Lower lobe of right lung (tissue), 2 donors: ENCODE data around the gene ARFGEF3. TPM values are rescaled to one million over a fixed set of nuclear protein-coding genes. Genes with fewer than 3 reads are reported as not detected.

Experiments used
- ATAC-seq, 2 donors: fragments of 200-7000 bp; cut with Tn5 transposase; one replicate each; pipeline ENCODE4 v1.9.1; 2020 to 2022; ENCODE audit warnings: mild to moderate bottlenecking in 2 of 2, moderate library complexity in 2 of 2
- DNase-seq: peaks from one replicate; pipeline ENCODE4 v3.0.0-alpha.2; 2020
- H3K27ac ChIP-seq: fragments of 200-600 bp; one replicate; pipeline ENCODE4 v1.8.0; 2022
- H3K27me3 ChIP-seq: fragments of 200-600 bp; one replicate; pipeline ENCODE4 v1.8.0; 2022; ENCODE audit warnings: low read depth
- H3K36me3 ChIP-seq: fragments of 200-600 bp; one replicate; pipeline ENCODE4 v1.8.0; 2022; ENCODE audit warnings: mild to moderate bottlenecking
- H3K4me1 ChIP-seq: fragments of 200-600 bp; one replicate; pipeline ENCODE4 v1.8.0; 2022
- H3K4me3 ChIP-seq: fragments of 200-600 bp; one replicate; pipeline ENCODE4 v1.8.0; 2022; ENCODE audit warnings: mild to moderate bottlenecking
- H3K9me3 ChIP-seq: fragments of 200-600 bp; one replicate; pipeline ENCODE4 v1.8.0; 2022
- intact Hi-C: fragments of 100-400 bp; cut with DNase I; formaldehyde crosslinking; loops from one replicate; pipeline ENCODE4 v1.11.0; 2022
- total RNA-seq: library from RNA; stranded (reverse); fragmentation: NEBNext Ultra II Directional; extraction: Animal tissue kit (Norgen Biotek cat#: 25700); gene quantifications from one replicate; pipeline ENCODE4 v1.2.1, GENCODE V29; 2021
- TF ChIP-seq, protein P1 (sequence below): fragments of 200-600 bp; IDR thresholded peaks from one replicate; pipeline ENCODE4 v1.8.0; 2022; ENCODE audit warnings: antibody characterized with exemption, mild to moderate bottlenecking
- donor health status: DM: no; HTN: yes; CAD: no; lungs with severe emphysema.

Gene ARFGEF3
- total RNA-seq, 1 donor from 2014 or later, result 33.8 TPM

DNA sequence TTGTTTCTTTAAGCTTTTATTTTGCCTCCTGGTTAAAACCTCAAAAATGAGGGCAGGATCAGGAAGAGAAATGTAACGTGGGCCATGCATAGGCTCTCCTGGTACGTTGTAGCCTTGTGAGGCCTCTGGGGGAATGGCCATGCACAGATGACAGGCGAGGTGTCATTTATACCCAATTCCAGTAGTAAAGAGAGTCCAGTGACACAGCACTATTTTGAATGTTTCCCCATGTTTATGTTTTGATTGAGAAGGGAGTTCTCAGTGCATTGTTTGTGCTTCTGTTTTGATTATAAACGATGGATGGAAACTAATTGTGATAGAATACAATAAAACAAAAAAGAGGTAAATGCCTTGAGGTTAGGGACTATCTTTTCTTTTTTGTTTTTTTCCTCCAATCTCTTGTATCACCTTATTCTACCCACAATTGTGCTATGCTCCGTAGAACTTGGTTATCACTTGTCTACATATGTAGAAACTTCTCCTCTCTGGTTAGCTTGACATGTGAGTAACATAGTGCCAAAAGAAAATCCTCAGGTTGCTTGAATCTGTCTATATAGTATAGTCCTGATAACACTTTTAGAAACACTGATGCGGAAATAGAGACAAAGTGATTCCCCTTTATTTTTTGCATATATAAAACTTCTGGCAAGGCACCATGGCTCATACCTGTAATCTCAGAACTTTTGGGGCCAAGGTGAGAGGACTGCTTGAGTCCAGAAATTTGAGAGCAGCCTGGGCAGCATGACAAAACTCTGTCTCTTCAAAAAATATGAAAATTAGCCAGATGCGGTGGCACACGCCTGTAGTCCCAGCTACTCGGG, 209.1 kb downstream of the ARFGEF3 start:
- DNase-seq (no peak), ATAC-seq (no peak)
- Histone ChIP-seq H3K36me3 (no peaks in the 10 kb centered on the region), H3K27me3 (no peaks in the 10 kb centered on the region), H3K9me3 (no peaks in the 10 kb centered on the region), H3K4me3 (no peak overlapping the region), H3K4me1 (no peaks in the 10 kb centered on the region), H3K27ac (no peak overlapping the region)
- intact Hi-C loops, result no loop called here
- TF ChIP-seq, protein P1, sequence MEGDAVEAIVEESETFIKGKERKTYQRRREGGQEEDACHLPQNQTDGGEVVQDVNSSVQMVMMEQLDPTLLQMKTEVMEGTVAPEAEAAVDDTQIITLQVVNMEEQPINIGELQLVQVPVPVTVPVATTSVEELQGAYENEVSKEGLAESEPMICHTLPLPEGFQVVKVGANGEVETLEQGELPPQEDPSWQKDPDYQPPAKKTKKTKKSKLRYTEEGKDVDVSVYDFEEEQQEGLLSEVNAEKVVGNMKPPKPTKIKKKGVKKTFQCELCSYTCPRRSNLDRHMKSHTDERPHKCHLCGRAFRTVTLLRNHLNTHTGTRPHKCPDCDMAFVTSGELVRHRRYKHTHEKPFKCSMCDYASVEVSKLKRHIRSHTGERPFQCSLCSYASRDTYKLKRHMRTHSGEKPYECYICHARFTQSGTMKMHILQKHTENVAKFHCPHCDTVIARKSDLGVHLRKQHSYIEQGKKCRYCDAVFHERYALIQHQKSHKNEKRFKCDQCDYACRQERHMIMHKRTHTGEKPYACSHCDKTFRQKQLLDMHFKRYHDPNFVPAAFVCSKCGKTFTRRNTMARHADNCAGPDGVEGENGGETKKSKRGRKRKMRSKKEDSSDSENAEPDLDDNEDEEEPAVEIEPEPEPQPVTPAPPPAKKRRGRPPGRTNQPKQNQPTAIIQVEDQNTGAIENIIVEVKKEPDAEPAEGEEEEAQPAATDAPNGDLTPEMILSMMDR, result no peak

DNA sequence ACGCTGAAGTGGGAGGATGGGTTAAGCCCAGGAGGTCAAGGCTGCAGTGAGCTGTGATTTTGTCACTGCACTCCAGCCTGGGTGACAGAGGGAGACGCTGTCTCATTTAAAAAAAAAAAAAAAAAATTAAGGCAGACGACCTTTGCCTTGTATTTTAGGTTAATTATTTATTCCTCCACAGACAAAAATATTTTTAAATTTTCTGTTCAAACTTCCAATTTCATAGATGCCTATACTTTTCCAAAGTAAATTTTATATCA, 209.6 kb downstream of the ARFGEF3 start:
- no peak overlapping the region for H3K4me3 ChIP-seq
- TF ChIP-seq, protein P1, result no peak
- H3K9me3 ChIP-seq, result no peaks in the 10 kb centered on the region
- no peaks in the 10 kb centered on the region for H3K4me1 ChIP-seq
- no peak for ATAC-seq
- no peaks in the 10 kb centered on the region for H3K36me3 ChIP-seq
- no peaks in the 10 kb centered on the region for H3K27me3 ChIP-seq
- intact Hi-C loops, result no loop called here
- no peak overlapping the region for H3K27ac ChIP-seq
- DNase-seq, result no peak

DNA sequence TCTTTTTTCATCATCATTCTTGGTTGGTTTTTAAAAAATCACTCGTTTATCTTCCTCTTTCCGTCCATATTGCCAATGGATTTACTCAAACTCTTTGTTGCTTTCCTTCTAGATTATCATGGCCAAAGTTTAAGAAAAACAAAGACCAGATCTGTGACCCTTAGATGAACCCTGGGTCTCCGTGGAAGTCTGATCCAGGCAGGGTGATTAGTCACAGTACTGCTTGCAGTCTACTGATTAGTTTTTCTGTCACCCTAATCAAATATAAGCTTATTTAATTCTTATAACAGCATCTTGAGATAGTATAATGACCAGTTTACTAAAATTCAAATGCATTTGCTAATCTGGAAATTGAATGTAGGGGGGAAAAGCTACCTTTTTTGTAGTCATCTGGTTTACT, 210.0 kb downstream of the ARFGEF3 start:
- no peak overlapping the region for H3K27ac ChIP-seq
- H3K36me3 ChIP-seq, result no peaks in the 10 kb centered on the region
- no peak for DNase-seq
- no peaks in the 10 kb centered on the region for H3K4me1 ChIP-seq
- no peaks in the 10 kb centered on the region for H3K9me3 ChIP-seq
- ATAC-seq, result no peak
- H3K4me3 ChIP-seq, result no peak overlapping the region
- intact Hi-C loops, result no loop called here
- no peaks in the 10 kb centered on the region for H3K27me3 ChIP-seq
- TF ChIP-seq, protein P1, result no peak

DNA sequence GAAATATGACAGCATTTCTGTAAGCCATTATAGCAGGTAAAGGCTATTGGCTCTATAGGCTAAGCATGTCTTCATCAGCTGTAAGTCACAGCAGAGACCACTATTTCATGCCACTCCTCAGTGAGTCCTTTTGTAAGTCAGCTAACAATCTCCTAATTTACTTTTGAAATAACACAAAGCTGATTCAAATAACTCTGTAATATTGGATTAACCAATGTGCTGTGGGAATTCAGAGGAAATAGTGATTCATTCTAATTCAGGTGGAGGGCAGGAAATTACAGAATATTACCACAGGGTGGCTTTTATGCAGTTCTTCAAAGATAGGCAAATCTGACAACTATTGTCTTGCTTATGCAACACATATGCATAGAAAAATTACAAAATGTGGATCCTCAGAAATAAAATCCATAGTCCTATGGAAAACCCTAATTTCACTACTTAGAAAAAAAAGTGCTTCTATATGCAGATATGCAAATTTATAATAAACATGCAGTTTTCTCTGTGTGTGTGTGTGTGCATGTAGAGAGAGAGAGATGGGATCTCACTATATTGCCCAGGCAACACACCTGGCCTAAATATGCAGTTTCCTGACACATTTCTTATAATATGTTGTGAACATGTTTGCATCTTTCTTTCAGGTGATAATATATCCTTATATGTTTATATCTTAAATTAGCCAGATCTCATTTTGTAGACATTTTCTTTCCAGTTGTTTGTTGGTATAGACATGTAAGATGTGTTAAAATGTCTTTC, 211.1 kb downstream of the ARFGEF3 start:
- TF ChIP-seq, protein P1, result no peak
- ATAC-seq, result no peak
- no peak overlapping the region for H3K27ac ChIP-seq
- H3K27me3 ChIP-seq, result no peaks in the 10 kb centered on the region
- no peaks in the 10 kb centered on the region for H3K9me3 ChIP-seq
- no peak for DNase-seq
- intact Hi-C loops, result no loop called here
- H3K4me1 ChIP-seq, result no peaks in the 10 kb centered on the region
- no peaks in the 10 kb centered on the region for H3K36me3 ChIP-seq
- no peak overlapping the region for H3K4me3 ChIP-seq

DNA sequence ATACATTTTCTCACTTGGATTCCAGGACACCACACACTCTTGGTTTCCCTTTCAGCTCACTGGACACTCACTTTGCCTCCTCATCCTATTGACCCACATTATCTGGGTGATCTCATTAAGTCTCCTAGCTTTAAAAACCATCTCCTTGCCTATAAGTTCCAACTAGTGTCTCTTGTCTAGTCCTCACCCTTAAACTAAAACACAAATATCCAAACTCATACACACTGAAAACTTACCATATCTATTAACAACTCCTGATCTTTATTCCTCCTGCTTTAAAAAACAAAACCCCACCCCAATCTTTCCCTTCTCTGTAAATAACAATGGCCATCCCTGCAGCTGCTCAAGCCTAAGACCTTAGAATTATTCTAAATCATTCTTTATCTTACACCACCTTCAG, 212.5 kb downstream of the ARFGEF3 start:
- H3K4me1 ChIP-seq, result no peaks in the 10 kb centered on the region
- intact Hi-C loops, result no loop called here
- H3K4me3 ChIP-seq, result no peak overlapping the region
- TF ChIP-seq, protein P1, result no peak
- H3K36me3 ChIP-seq, result no peaks in the 10 kb centered on the region
- H3K9me3 ChIP-seq, result no peaks in the 10 kb centered on the region
- DNase-seq (no peak), ATAC-seq (no peak)
- H3K27ac ChIP-seq, result no peak overlapping the region
- H3K27me3 ChIP-seq, result no peaks in the 10 kb centered on the region
